ENCODE results near the gene EXOSC6.
"Not testable (repeated sequence)": the region's sequence is repeated elsewhere in the genome, so short reads cannot be mapped to it uniquely, and the experiment has no call there.

- TF ChIP-seq CTCF (IDR thresholded peaks at IDR 0.05); POLR2AphosphoS5 (IDR thresholded peaks at IDR 0.05; ENCODE audit: low read depth, low read length): not testable (repeated sequence)
These were observed 45.4 kb downstream of the EXOSC6 start for GRCh38 chr16:70206382-70206781.
